DMS153 treated with DMSO at 0.1 percent for 48 hours (cell line): ENCODE results near the gene STK17B.
A peak's percentile ranks its signal among the peaks of the same experiment; 100 is the strongest.

ENCODE experiments used
- DNase-seq: peaks from one replicate; lab custom pipeline; 2025; ENCODE audit not compliant: unreplicated experiment; lab: John Stamatoyannopoulos, UW

Gene STK17B

GRCh38 chr2:196184921-196185320 is 13.5 kb upstream of the STK17B start:
- no peak for DNase-seq

GRCh38 chr2:196183528-196184231 is 12.3 kb upstream of the STK17B start:
- DNase-seq = no peak

GRCh38 chr2:196183172-196183473 is 11.7 kb upstream of the STK17B start:
- DNase-seq = no peak

- DNase-seq = no peak
These were observed 11.2 kb upstream of the STK17B start for GRCh38 chr2:196182439-196183171.

GRCh38 chr2:196181484-196181883 is 10.1 kb upstream of the STK17B start:
- DNase-seq = peak; percentile 21

- no peak for DNase-seq
These were observed 5.7 kb upstream of the STK17B start for GRCh38 chr2:196177124-196177523.

GRCh38 chr2:196176142-196176738 is 4.9 kb upstream of the STK17B start:
- no peak for DNase-seq

- no peak for DNase-seq
These were observed 3.0 kb upstream of the STK17B start for GRCh38 chr2:196174404-196174803.

GRCh38 chr2:196173505-196173904 is 2.1 kb upstream of the STK17B start:
- no peak for DNase-seq

GRCh38 chr2:196172951-196173350 is 1.6 kb upstream of the STK17B start:
- no peak for DNase-seq

- no peak for DNase-seq
These were observed 568 bp upstream of the STK17B start for GRCh38 chr2:196171946-196172345.

- DNase-seq = no peak
These were observed 651 bp downstream of the STK17B start for GRCh38 chr2:196170606-196171247.

- no peak for DNase-seq
These were observed 1.2 kb downstream of the STK17B start for GRCh38 chr2:196170213-196170605.

GRCh38 chr2:196169516-196169915 is 1.9 kb downstream of the STK17B start:
- no peak for DNase-seq

- DNase-seq = no peak
These were observed 3.2 kb downstream of the STK17B start for GRCh38 chr2:196168181-196168580.

GRCh38 chr2:196167666-196168065 is 3.7 kb downstream of the STK17B start:
- no peak for DNase-seq

- no peak for DNase-seq
These were observed 4.5 kb downstream of the STK17B start for GRCh38 chr2:196166876-196167275.

GRCh38 chr2:196165016-196165415 is 6.4 kb downstream of the STK17B start:
- DNase-seq = no peak

GRCh38 chr2:196163285-196163684 is 8.1 kb downstream of the STK17B start:
- DNase-seq = no peak

GRCh38 chr2:196162586-196163175 is 8.7 kb downstream of the STK17B start:
- no peak for DNase-seq

- DNase-seq = no peak
These were observed 10.4 kb downstream of the STK17B start for GRCh38 chr2:196160946-196161345.

GRCh38 chr2:196160101-196160500 is 11.3 kb downstream of the STK17B start:
- no peak for DNase-seq
